NOMO-1 treated with DMSO at 0.1 percent for 48 hours (cell line): Measurements from ENCODE around the gene FBXO42.
A peak's percentile ranks its signal among the peaks of the same experiment; 100 is the strongest.

Experiments used
- DNase-seq: peaks from one replicate; lab custom pipeline; 2025; ENCODE audit not compliant: unreplicated experiment; lab: John Stamatoyannopoulos, UW

The FBXO42 gene

DNA sequence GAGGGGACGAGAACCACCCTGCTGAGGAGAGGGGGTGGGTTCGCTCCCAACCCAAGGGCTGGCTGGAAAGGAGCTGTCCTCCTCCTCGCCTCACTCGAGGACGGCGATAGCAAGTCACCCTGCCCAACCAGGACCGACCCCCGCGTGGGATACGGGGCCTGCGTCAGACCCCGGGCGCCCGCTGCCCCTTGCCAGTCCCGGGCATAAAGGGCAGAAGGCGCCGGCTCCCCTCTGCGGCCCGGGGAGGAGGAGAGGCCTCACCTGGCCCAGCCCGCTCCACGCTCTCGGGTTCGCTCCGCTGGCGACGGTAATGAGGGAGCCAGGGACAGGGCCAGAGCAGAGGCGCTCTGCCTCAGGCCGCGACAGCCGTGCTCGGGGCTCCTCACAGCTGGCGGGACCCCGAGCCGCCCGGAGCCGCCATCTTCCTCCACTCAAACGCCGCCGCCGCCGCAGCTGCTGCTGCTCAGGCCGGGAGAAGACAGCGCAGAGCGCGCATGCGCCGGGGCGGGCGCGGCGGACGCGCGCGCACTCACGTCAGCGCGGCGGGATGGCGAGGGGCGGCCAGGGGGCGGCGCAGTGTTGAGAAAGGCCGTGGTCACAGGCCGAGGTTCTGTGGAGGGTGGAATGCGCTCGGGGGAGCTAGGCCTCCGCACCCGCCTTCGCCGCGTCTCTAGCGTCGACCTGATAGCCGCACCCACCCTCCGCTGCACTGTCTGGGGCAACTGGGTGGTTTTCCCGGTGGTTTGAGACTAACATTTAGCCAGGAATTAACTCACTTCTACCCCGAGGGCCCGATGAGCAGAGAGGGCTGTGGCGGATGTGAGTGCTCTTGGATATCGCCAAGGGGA lies at the start of gene FBXO42:
Gene FBXO42, minus strand, starts transcription at position 487 of the 848 bp plus-strand sequence. CDS start 37,062 bp downstream, outside the sequence.
- peak; percentile 84 for DNase-seq

DNA sequence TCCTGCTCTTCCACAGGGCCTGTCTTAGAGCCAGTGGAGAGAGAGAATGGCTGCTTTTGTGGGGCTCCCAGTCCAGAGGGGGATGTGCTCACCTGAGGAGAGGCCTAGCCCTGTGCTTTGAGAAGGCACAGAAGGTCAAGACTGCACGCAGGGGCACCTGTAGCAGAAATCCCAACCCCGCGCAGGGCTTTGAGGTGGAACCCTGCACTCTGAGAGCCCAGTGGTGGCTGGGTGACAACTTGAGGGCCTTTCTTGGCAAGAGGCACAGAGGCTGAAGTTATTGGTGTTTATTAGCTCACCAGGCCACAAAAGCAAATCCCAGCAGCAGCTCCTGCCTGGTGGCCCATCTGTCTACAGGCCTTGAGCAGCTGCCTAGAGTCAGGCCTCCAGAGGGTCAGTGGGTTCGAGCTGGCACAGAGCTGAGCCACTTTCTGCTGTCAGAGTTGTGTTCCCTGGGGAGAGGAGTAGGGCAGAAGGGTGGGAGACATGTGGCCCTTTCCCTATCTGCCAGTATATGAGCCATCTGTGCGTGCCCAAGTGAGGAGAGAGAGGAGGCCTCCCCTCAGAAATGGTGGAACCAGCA lies 46.2 kb upstream of the FBXO42 start:
- no peak for DNase-seq

DNA sequence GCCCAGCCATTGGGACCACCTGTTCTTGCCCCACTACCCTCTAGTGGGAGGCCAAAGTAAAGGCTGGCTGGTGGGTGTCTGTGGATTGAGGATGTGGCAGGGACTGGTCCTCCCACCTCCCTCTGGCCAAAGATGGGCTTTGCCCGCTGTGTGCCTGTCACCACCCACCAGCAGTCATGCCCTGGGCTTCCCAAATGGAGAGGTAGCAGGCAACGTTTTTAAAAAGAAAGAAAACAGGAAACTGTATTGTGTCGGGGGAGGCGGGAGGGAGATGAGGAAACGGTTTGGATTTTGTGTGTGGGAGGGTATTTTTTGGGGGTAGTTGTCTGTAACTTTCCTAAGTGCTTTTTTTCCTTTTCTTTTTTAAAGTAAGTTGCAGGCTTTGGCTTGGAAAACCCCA lies 44.8 kb upstream of the FBXO42 start:
- no peak for DNase-seq

DNA sequence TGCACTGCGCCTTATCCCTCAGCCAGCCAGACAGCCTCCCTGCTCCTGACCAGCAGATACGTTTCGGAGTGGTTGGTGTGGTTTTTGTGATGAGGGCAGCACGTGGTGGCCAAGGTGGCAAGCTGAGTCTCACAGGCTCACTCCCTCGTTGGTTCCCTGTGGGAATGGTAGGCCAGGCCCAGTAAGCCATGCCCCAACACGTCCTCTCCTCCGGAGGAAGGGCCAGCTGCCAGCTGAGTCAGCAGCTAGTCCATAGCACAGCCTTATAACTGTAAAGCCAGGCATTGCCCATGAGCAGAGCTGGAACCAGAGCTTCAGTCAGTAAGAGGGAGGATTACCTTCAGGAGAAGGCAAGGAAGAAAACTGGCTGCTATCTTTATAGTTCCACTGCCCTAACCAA lies 44.3 kb upstream of the FBXO42 start:
- no peak for DNase-seq

DNA sequence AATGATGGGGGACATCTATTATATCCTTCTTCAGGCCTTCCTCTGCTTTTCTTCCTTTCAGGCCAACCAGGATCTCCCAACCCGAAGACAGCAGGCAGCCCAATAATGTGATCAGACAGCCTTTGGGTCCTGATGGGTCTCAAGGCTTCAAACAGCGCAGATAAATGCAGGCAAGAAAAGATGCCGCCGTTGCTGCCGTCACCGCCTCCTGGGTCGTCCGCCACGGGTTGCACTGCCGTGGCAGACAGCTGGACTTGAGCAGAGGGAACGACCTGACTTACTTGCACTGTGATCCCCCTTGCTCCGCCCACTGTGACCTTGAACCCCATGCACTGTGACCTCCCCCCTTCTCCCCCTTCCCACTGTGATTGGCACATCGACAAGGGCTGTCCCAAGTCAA lies 42.7 kb upstream of the FBXO42 start:
- DNase-seq, result no peak

DNA sequence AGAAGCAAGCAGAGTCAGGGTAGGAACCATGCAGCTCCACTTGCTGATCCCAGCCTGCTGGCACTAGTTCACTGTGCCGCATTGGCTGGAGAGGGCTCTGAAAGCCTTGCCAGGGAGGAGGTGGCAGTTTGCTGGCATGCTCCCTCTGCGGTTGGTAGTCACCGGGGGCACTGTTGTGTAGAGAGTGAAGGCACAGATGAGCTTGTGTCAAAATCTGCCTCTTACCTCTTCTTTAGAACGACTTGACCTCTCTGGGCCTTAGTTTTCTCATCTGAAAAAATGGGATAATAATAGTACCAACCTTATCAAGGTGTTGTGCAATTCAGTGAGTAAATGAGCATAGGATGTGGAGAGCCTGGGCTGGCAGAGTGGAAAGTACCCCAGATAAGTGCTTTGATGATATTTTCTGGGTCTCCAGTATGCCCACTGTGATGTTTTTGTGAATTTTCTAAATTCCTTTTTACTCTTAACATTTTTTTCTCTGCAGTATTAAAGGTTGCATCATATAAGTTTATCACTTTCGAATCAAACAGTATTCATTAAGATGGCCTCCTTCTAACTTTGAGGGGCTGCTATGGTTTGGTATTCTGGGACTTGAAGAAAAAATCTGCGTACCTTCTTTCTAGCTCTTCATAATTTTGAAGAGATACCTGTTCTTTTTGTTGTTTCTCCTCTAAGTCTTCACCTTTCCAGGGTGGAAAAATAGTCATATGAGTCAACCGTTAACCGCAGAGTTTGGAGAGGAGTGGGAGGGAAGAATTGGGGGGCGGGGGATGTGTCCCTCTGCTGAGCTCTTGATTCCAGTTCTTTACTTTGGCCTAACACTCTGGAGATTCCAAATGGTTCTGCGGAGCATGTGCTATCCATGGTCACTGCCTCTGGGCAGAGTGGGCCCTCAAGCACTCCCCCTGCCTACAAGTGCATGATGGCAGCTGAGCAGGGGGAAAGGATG lies 41.6 kb upstream of the FBXO42 start:
- DNase-seq, result no peak

DNA sequence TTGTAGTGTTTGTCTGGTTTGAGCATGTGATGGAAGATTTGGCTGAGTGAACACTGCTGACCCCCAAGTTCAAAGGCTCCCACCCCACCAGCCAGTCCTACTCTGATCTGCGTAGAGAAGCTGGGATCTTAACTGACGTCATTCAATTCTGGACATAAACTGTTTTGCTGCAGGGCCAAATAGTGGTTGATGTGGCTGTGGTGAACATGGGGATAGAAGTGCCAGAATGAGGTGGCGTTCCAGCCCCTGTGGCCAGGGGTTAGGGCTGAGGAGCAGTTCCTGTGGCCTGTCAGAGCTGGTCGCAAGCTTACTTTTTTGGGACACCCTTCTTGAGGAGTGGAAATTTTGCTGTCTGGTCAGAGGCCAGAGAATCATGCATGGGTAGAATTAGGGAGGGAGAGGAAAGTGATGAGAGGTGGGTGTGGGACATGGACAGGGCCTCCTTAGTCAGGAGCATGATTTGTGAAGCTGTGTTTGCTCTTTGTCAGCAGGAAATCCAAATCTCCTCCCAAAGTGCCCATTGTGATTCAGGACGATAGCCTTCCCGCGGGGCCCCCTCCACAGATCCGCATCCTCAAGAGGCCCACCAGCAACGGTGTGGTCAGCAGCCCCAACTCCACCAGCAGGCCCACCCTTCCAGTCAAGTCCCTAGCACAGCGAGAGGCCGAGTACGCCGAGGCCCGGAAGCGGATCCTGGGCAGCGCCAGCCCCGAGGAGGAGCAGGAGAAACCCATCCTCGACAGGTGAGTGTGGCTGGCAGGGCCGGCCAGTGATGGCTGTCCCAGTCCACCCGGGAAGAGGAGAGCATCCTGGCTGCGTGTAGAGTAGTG lies 40.7 kb upstream of the FBXO42 start:
- DNase-seq, result no peak

DNA sequence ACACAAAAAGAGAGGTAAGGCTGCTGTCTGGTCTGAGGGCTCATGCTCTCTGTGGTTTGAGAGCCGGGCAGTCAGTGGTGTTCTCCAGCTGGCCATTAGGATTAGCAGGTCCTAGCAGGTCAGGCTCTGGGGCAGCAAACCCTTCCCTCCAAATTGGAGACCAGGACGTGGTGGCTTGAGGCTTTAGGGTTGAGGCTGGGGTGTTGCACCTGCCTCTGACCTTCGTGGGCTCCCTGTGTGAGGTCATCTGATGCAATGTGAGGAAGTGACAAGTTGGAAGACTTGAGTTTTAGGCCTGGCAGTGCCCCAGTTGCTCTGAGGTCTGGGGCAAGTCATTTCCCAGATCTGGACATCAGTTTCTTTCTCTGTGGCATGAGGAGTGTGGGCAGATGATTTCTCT lies 39.1 kb upstream of the FBXO42 start:
- DNase-seq, result peak; percentile 4

DNA sequence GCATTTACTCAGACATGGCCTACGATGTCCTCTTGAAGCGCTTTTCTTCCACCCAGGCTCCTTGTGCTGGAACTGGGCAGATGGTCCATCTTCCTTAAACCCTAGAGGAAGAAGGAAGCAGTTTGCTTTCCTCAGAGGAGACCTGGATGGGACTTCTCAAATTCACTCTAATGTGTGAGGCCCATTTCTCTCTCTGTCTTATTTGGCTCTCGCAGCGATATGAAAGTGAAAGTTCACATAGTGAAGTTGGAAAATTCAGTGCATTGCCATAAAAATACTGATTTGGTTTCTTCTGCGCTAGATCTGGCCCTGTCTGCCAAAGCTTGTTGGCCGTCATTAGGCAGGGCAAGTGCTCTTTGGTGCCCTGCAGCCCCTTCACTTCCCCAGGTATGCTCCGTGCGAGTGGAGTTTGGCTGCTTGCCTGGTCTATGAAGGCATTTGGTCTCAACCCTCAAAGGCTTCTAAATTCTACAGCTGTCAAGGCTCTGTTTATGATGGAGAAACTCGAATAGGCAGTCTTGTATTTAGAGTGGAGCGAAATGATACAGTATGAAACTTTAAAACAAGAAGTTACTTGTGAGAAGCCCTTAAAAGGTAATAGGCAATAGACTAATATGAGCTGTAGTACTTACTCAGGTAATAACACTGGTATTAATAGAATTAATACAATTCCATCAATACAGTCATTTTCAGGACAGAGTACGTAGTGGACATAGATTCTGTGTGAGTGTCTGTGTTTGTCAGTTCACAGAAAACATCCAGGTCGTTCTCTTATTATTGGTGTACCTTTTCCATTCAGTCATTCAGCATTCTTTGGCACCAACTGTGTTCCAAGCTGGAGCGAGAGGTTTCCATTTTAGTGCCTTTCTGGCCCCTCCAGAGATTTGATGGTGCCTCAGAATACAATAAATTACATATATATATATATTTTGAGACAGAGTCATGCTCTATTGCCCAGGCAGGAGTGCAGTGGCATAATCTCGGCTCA lies 35.2 kb upstream of the FBXO42 start:
- peak; percentile 26 for DNase-seq

DNA sequence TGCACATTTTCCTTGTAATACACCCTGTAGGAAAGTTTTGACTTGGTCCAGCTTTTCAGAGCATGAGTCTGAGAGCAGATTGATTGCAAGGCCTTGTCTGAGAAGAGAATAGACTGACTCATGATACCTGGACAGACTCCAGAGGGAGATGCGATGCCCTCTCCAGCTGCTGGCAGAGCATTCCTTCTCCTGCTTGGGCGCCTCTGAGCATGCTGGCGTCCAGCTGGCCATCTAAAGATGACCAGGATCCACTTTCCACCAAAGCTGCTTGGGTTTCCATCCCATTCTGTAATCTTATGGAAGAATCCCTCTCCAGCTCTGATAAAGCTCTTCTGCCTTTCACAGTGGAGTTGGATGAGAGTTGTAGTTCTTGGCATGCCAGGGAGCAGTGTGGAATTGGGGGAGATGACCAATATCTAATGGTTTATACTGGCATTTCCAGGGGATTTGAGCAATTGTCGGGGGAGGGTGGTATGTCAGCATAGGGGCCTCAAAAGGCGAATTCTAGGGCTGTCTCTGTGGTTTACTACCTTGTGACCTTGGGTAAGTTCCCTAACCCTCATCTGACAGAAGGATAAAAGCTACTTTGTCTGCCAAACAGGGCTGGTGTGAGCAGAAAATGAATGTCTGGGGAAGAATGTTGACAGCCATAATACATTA lies 34.3 kb upstream of the FBXO42 start:
- DNase-seq, result no peak

DNA sequence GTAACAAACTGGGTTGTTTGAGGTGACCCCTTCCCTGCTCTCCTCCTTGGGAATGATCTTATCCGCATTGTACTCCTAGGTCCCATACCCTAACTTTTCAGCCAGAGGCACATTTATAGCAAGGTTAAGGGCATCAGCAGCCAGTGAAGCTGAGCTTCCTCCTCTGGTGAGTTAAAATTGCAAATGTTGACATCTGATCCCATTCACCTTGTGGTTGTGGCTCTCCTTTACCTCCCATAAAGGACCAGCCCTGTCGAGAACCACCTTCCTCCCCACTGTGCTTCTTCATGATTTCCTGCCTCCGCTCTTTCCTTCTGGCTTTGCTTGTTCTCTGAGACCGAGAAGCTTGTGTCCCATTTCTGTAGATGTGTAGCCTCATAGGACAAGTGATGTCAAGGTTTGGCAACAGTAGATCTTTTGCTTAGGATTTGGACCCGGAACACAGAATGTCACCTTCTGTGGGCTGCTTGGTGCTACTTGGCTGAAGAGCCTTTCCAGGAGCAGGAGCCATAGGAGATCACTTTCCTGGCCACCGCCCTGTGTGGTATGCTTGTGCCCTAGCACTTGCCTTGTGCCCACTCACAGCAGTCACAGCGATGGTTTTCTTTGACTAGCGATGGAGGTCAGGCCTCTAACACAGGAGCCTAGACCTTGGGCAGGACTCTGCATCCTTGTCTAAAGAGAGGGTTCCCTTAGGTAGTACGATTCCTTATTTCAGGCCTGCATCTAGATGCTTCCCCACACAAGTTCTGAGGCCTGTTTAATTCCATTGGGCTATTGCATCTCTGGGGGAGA lies 33.6 kb upstream of the FBXO42 start:
- DNase-seq, result no peak

DNA sequence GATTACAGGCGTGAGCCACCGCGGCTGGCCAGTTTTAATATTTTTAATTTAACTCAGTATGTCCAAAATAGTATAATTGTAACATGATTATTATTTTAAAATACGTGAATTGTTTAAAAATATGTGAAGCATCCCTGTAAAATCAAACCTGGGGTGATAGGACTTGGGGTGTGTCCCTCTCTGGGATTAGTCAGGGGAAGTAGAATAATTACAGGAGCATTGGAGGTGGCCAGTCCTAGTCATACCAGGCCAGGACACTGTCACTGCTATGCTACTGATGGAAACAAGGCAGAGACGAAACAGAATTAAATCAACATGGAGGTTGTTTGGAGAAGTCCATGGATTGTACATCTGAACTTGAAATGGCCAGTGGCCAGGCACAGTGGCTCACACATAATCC lies 31.6 kb upstream of the FBXO42 start:
- no peak for DNase-seq

DNA sequence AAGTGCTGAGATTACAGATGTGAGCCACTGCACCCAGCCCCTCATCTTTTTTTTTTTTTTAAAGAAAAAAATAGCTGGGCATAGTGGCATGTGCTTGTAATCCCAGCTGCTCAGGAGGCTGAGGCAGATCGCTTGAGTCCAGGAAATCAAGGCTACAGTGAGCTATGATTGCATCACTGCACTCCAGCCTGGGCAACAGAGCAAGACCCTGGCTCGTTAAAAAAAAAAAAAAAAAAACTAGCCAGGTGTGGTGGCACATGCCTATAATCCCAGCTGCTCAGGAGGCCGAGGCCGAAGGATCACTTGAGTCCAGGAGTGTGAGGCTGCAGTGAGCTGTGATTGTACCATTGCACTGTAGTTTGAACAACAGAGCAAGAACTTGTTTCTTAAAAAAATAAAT lies 28.6 kb upstream of the FBXO42 start:
- no peak for DNase-seq

DNA sequence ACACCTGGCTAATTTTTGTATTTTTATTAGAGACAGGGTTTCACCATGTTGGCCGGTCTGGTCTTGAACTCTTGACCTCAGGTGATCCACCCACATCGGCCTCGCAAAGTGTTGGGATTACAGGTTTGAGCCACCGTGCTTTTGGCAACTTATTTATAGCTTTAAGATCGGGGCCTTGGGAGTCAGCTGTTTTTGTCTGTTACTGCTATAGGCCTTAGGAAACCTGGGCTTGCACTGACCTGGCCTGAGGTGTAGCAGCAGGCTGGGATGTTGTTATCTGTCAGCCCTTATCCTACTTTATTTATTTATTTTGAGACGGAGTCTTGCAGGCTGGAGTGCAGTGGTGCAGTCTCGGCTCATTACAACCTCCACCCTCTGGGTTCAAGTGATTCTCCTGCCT lies 26.2 kb upstream of the FBXO42 start:
- no peak for DNase-seq

DNA sequence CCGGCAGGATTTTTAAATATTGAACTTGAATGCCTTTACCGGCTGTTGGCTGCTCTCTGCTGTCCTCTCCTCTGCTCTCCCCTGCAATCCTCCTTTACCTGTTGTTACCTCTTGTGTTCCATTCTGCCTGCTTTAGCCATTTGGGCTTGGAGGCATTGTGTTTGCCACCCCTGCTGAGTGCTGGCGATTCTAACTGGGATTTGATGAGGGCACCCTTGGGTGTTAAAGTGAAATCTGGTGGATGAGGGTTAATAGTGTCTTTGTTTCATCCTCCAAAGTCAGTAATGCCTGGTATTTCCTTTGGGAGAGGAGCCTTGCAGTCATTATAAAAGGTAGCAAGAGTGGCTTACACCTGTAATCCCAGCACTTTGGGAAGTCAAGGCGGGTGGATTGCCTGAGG lies 24.7 kb upstream of the FBXO42 start:
- no peak for DNase-seq

DNA sequence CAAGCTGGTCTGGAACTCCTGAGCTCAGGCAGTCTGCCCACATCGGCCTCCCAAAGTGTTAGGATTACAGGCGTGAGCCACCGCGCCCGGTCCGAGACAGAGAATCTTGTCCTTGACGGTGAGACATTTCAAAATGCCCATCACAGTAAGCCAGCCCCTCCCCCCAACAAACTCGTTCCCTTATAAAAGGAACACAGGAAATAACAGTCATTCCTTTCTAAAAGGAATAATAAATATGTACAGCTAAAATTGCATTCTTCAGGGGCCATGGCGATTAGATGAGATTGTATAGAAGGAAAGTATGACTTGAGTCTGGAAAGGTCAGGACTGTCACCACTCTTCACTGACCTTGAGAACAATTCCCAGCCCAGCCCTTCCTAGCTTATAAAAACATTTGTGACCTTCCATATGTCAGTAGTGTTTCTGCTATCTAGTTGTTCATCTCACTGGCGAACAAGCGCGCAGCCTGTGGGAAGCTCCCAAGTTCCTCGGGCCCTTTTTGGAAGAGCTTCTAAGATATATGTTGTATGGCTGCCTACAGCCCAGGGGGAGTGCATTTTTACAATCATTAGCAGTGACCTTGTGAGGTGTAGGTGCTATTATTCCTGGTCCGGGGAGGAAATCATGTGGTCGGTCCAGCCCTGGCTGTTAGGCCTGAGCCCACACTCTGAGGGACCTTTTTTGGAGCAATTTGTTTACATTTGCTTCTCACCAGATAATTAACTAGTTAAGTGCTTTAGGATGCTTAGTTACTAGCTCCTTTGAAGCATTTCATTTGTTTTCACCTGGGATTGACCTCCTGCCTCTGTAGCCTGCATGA lies 23.5 kb upstream of the FBXO42 start:
- no peak for DNase-seq

DNA sequence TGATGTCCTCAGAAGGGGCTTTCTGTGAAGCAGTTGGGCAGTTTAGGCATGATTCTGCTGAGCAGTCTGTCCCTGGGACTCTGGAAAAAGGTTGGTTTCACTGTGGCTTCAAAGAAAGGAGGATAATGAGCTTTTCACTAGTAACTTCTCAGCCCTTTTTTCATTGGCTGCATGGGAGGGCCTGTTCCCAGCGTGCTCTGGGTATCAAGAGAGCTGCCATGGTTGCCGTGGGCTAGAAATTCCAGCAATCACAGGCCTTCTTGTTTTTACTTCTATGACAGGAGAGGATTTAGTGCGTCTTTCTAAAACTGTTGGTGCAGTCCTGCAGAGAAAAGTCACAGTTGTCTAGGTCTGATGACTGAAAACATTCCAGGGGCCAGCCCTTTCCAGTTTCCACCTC lies 22.0 kb upstream of the FBXO42 start:
- DNase-seq, result no peak
